Testis (tissue), 2 donors: ENCODE results near the gene SHC4.

ENCODE experiments used
- POLR2A ChIP-seq: fragments of 450-650 bp; IDR thresholded peaks from one replicate; pipeline ENCODE4 v1.6.1; 2017; ENCODE audit warnings: antibody characterized with exemption, mild to moderate bottlenecking, moderate library complexity
- TF ChIP-seq, protein P1 (sequence below), 3 experiments: fragments of 450-650 bp in 2 of 3; fragments of 200-600 bp in 1 of 3; sonication (generic) in 1 of 3; IDR thresholded peaks; one replicate each; pipeline ENCODE4 v1.5.1; 2016 to 2019; ENCODE audit warnings: antibody characterized with exemption in 3 of 3, mild to moderate bottlenecking in 2 of 3, moderate library complexity in 1 of 3

DNA sequence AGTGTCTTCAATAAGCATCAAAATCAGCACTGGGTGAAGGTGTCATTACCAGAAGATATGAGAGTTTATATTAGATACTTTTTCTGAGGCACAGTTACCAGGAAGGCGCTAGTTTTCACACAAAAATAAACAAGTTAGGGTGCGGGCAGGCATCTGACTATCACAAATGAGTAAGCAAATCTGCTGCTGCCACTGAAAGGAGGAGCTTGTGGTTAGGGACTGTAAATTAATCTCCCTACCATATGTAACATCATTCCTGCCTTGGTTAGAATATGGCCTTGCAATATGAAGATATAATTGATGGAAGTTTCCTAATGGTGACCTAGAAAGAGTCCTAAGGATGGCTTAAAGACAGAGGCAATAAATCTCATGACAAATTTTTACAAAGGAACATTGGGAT is 105.3 kb downstream of the SHC4 start:
- TF ChIP-seq, protein P1, sequence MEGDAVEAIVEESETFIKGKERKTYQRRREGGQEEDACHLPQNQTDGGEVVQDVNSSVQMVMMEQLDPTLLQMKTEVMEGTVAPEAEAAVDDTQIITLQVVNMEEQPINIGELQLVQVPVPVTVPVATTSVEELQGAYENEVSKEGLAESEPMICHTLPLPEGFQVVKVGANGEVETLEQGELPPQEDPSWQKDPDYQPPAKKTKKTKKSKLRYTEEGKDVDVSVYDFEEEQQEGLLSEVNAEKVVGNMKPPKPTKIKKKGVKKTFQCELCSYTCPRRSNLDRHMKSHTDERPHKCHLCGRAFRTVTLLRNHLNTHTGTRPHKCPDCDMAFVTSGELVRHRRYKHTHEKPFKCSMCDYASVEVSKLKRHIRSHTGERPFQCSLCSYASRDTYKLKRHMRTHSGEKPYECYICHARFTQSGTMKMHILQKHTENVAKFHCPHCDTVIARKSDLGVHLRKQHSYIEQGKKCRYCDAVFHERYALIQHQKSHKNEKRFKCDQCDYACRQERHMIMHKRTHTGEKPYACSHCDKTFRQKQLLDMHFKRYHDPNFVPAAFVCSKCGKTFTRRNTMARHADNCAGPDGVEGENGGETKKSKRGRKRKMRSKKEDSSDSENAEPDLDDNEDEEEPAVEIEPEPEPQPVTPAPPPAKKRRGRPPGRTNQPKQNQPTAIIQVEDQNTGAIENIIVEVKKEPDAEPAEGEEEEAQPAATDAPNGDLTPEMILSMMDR (IDR thresholded peaks at IDR 0.05) = no peak
- no peak for TF ChIP-seq POLR2A
